ENCODE data around the gene CAV3. TPM values are rescaled to one million over a fixed set of nuclear protein-coding genes. Genes with fewer than 3 reads are reported as not detected.

CAV3 gene
- total and polyA plus RNA-seq, 10 of the 15 experiments (the other 5 are each of a cell fraction or from before 2014, with no cell fraction given) = not detected

DNA sequence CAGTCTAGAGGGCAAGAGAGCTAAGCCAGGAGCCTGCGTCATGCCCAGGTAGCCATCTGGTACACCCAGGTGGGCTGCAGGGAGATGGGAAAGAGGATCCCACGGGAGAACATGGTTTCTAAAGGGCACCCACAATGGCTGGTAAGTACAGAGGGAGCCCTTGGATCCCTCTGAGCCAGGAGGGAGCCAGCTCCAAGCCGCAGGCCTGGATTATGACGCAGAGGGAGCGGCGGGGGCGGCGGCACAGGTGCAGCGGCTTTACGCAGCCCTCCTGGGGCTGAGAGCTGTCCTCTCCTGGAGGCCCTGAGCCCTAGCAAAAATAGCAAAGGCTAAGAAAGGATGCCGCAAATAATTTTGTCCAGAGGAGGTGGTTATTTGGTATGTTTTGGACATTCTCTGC, 2.8 kb downstream of the CAV3 start:
- no TSS peak for BruUV-seq (replicated peaks)
- in situ Hi-C loops (cut with MboI) (no loop called here), intact Hi-C loops (cut with micrococcal nuclease; ENCODE audit: unreplicated experiment) (no loop called here)
- 66% methylated on average over 7 of the region's 11 CpGs for WGBS (ENCODE audit: insufficient coverage, insufficient replicate concordance, low lambda C conversion rate, missing lambda C conversion rate)
- H3K4me1 ChIP-seq (ENCODE audit: control insufficient read depth, insufficient read depth, low read length) = no peaks in the 10 kb centered on the region
- DNase-seq (ENCODE audit: low read depth, low spot score) (no peak), ATAC-seq (no peak), FAIRE-seq (no peak)
- ChIA-PET POLR2A (no interaction called here), RAD21 (ENCODE audit: unreplicated experiment) (no interaction called here), CTCF (interaction anchor here (0.6 kb wide), 1 partner anchor 34 kb away, joined by 3 read pairs; no protein-coding TSS in a partner anchor), SMC1A (ENCODE audit: uncharacterized antibody, unreplicated experiment) (no interaction called here)
- no peak overlapping the region for H3K27ac ChIP-seq (ENCODE audit: control insufficient read depth, insufficient read depth)
- TF ChIP-seq, protein P1, sequence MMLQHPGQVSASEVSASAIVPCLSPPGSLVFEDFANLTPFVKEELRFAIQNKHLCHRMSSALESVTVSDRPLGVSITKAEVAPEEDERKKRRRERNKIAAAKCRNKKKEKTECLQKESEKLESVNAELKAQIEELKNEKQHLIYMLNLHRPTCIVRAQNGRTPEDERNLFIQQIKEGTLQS (IDR thresholded peaks at IDR 0.05; ENCODE audit: borderline replicate concordance, extremely low read depth, low read depth, low read length) = no peak
- TF ChIP-seq SUZ12 (IDR thresholded peaks at IDR 0.05; ENCODE audit: unreplicated experiment) (no peak), NFIC (IDR thresholded peaks at IDR 0.05; ENCODE audit: low read depth, low read length) (no peak), NR2F1 (conservative IDR thresholded peaks at IDR 0.05) (no peak), ZBED1 (IDR thresholded peaks at IDR 0.05; ENCODE audit: borderline replicate concordance) (no peak), BRCA1 (IDR thresholded peaks at IDR 0.05; ENCODE audit: low read depth, low read length) (no peak), MEF2B (IDR thresholded peaks at IDR 0.05; ENCODE audit: partially characterized antibody, poor library complexity, severe bottlenecking) (no peak), MTA3 (IDR thresholded peaks at IDR 0.05; ENCODE audit: borderline replicate concordance, low read length) (no peak), BHLHE40 (IDR thresholded peaks at IDR 0.05; ENCODE audit: borderline replicate concordance in 1 of 2, low read depth in 2 of 2, low read length in 1 of 2) (no peak), CBX5 (IDR thresholded peaks at IDR 0.05; ENCODE audit: low read depth) (no peak), RCOR1 (conservative IDR thresholded peaks at IDR 0.05; ENCODE audit: low read depth, low read length) (no peak)
- TF ChIP-seq, protein P2, sequence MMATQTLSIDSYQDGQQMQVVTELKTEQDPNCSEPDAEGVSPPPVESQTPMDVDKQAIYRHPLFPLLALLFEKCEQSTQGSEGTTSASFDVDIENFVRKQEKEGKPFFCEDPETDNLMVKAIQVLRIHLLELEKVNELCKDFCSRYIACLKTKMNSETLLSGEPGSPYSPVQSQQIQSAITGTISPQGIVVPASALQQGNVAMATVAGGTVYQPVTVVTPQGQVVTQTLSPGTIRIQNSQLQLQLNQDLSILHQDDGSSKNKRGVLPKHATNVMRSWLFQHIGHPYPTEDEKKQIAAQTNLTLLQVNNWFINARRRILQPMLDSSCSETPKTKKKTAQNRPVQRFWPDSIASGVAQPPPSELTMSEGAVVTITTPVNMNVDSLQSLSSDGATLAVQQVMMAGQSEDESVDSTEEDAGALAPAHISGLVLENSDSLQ (IDR thresholded peaks at IDR 0.05) = no peak
- TF ChIP-seq, protein P3, sequence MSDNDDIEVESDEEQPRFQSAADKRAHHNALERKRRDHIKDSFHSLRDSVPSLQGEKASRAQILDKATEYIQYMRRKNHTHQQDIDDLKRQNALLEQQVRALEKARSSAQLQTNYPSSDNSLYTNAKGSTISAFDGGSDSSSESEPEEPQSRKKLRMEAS (IDR thresholded peaks at IDR 0.05; ENCODE audit: low read depth, low read length) = no peak
- H3K27me3 ChIP-seq (replicated peaks in 1 of 2; ENCODE audit: control insufficient read depth in 2 of 2, insufficient read depth in 2 of 2, low read length in 1 of 2) = peaks cover 0 to 2% of the 10 kb centered on the region in 2 experiments; a peak in 1 of 4 replicates
- H3K36me3 ChIP-seq (ENCODE audit: control insufficient read depth in 2 of 2, insufficient read depth in 2 of 2, low read length in 1 of 2) = no peaks in the 10 kb centered on the region
- no peak overlapping the region for H3K4me3 ChIP-seq
- no peak overlapping the region for H3K4me2 ChIP-seq (ENCODE audit: control insufficient read depth, insufficient read depth)
- H3K9ac ChIP-seq (ENCODE audit: control insufficient read depth, insufficient read depth, low read length) = no peak overlapping the region
- no peaks in the 10 kb centered on the region for H3K79me2 ChIP-seq (ENCODE audit: control insufficient read depth, insufficient read depth, low read length)
- no peaks in the 10 kb centered on the region for H3K9me3 ChIP-seq (replicated peaks; ENCODE audit: control insufficient read depth, insufficient read depth, low read length)
- no peaks in the 10 kb centered on the region for H4K20me1 ChIP-seq (ENCODE audit: control insufficient read depth, insufficient read depth)
- H2AFZ ChIP-seq (ENCODE audit: control insufficient read depth, low read depth, low read length) = no peak overlapping the region
